Smooth muscle cell (in vitro differentiated cells): ENCODE data around the gene TTC7B. TPM values are rescaled to one million over a fixed set of nuclear protein-coding genes. Genes with fewer than 3 reads are reported as not detected.

Source experiments
- DNase-seq: peaks from one replicate; lab custom pipeline; 2025; ENCODE audit not compliant: unreplicated experiment; lab: John Stamatoyannopoulos, UW
- H2AFZ ChIP-seq: fragments of 200-600 bp; sonication (generic); 2 replicates; pipeline ENCODE4 v1.6.0; 2016; ENCODE audit warnings: antibody characterized with exemption, low read depth, mild to moderate bottlenecking
- H3F3A ChIP-seq: fragments of 200-600 bp; sonication (generic); 2 replicates; pipeline ENCODE4 v1.6.0; 2017; ENCODE audit warnings: antibody characterized with exemption, low read depth
- H3K27ac ChIP-seq: fragments of 200-600 bp; sonication (generic); 2 replicates; pipeline ENCODE4 v1.5.1; 2016; ENCODE audit warnings: low read depth, mild to moderate bottlenecking
- H3K27me3 ChIP-seq: fragments of 200-600 bp; sonication (generic); 2 replicates; pipeline ENCODE4 v1.6.1; 2016; ENCODE audit warnings: low read depth, mild to moderate bottlenecking
- H3K36me3 ChIP-seq: fragments of 200-600 bp; sonication (generic); 2 replicates; pipeline ENCODE4 v1.5.1; 2016; ENCODE audit warnings: low read depth
- H3K4me1 ChIP-seq: fragments of 200-600 bp; sonication (generic); 2 replicates; pipeline ENCODE4 v1.5.1; 2016; ENCODE audit warnings: low read depth
- H3K4me2 ChIP-seq: fragments of 200-600 bp; sonication (generic); 2 replicates; pipeline ENCODE4 v1.6.0; 2016; ENCODE audit warnings: mild to moderate bottlenecking
- H3K4me3 ChIP-seq: fragments of 200-600 bp; sonication (generic); 2 replicates; pipeline ENCODE4 v1.5.1; 2016; ENCODE audit warnings: mild to moderate bottlenecking
- H3K79me2 ChIP-seq: fragments of 200-600 bp; sonication (generic); 2 replicates; pipeline ENCODE4 v1.6.0; 2016; ENCODE audit warnings: low read depth, mild to moderate bottlenecking
- H3K9ac ChIP-seq: fragments of 200-600 bp; sonication (generic); 2 replicates; pipeline ENCODE4 v1.6.0; 2016; ENCODE audit warnings: low read depth
- H3K9me3 ChIP-seq: fragments of 200-600 bp; sonication (generic); replicated peaks from 2 replicates; pipeline ENCODE4 v1.5.1; 2016; ENCODE audit warnings: low read depth
- H4K20me1 ChIP-seq: fragments of 200-600 bp; sonication (generic); 2 replicates; pipeline ENCODE4 v1.6.0; 2016; ENCODE audit warnings: low read depth
- WGBS: methylation state at CpG from one replicate; pipeline ENCODE4 v1.1.7; 2016; ENCODE audit warnings: low lambda C conversion rate; 5-methylcytosine and 5-hydroxymethylcytosine counted together
- polyA plus RNA-seq: library from polyadenylated mRNA; unstranded; fragments of >200 nt; fragmentation: Nextera tagmentation; extraction: Ambion mirVana; gene quantifications from 2 replicates; pipeline ENCODE4 v1.2.1, GENCODE V29; 2016
- total RNA-seq: library from RNA; depleted of rRNA; stranded (reverse); fragments of >200 nt; gene quantifications from 2 replicates; pipeline ENCODE4 v1.2.3, GENCODE V29; 2014
- TF ChIP-seq, protein P1 (sequence below): fragments of 200-600 bp; sonication (generic); IDR thresholded peaks from 2 replicates; pipeline ENCODE4 v1.5.1; 2017; ENCODE audit warnings: borderline replicate concordance, mild to moderate bottlenecking, antibody characterized with exemption; ENCODE audit not compliant: insufficient read depth, poor library complexity, severe bottlenecking

Gene TTC7B
- total and polyA plus RNA-seq, 2 experiments from 2014 or later: 22.1 to 54.1 TPM

DNA sequence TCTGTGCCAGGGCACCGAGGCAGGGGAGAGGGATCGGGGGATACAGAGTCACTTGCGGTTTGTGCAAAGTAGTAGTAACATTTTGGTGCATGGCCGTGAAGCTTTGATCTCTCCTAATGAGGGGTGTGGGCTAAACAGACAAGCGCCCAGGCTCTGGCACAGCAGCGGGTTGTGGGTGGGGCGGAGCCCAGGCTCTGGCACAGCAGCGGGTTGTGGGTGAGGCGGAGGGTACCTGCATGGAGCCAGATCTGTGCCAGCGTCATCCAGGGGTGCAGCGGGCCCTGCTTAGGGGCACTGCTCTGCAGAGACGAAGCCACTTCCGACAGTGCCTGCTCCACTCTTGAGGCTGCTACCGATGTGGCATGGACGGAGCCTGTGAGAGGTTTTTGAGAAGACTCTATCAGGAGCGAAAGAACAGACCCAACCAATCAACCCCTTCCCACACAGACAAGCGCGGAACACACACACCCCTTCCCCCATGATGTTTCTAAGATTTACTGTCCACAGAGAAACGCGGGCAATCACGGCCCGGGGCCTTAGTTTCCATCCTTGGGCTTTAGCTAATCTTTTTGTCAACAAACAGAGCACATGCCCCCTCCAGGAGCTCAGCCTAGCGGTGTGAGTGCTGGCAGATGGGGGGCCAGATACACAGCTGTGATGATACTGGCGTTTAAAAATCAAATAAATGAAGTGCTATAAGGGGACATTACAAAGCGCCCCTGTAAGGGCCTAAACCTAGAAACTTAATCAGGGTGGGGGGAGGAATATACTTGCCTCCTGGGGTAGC is 222.8 kb downstream of the TTC7B start:
- Histone ChIP-seq H3K36me3 (no peaks in the 10 kb centered on the region), H4K20me1 (no peaks in the 10 kb centered on the region), H3K4me3 (no peak overlapping the region), H3K27ac (no peak overlapping the region), H3K4me2 (peak overlapping the region; percentile 57), H2AFZ (no peak overlapping the region), H3K9ac (no peak overlapping the region), H3K4me1 (peaks cover 10% of the 10 kb centered on the region), H3F3A (no peaks in the 10 kb centered on the region), H3K9me3 (no peaks in the 10 kb centered on the region), H3K27me3 (no peaks in the 10 kb centered on the region), H3K79me2 (no peaks in the 10 kb centered on the region)
- TF ChIP-seq, protein P1, sequence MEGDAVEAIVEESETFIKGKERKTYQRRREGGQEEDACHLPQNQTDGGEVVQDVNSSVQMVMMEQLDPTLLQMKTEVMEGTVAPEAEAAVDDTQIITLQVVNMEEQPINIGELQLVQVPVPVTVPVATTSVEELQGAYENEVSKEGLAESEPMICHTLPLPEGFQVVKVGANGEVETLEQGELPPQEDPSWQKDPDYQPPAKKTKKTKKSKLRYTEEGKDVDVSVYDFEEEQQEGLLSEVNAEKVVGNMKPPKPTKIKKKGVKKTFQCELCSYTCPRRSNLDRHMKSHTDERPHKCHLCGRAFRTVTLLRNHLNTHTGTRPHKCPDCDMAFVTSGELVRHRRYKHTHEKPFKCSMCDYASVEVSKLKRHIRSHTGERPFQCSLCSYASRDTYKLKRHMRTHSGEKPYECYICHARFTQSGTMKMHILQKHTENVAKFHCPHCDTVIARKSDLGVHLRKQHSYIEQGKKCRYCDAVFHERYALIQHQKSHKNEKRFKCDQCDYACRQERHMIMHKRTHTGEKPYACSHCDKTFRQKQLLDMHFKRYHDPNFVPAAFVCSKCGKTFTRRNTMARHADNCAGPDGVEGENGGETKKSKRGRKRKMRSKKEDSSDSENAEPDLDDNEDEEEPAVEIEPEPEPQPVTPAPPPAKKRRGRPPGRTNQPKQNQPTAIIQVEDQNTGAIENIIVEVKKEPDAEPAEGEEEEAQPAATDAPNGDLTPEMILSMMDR: no peak
- no peak for DNase-seq
- WGBS: 59% methylated on average over 25 of the region's 25 CpGs

- H3K79me2 ChIP-seq: no peaks in the 10 kb centered on the region
- TF ChIP-seq, protein P1: no peak
- no peak overlapping the region for H3K4me3 ChIP-seq
- H3K27me3 ChIP-seq: no peaks in the 10 kb centered on the region
- no peaks in the 10 kb centered on the region for H3F3A ChIP-seq
- no peaks in the 10 kb centered on the region for H3K9me3 ChIP-seq
- no peak for DNase-seq
- H2AFZ ChIP-seq: no peak overlapping the region
- H4K20me1 ChIP-seq: no peaks in the 10 kb centered on the region
- H3K27ac ChIP-seq: no peak overlapping the region
- H3K4me1 ChIP-seq: peaks cover 10% of the 10 kb centered on the region
- no peak overlapping the region for H3K4me2 ChIP-seq
- 98% methylated on average over 3 of the region's 3 CpGs for WGBS
- no peaks in the 10 kb centered on the region for H3K36me3 ChIP-seq
- H3K9ac ChIP-seq: no peak overlapping the region
These were observed 223.6 kb downstream of the TTC7B start for GRCh38 chr14:90592655-90593054.

DNA sequence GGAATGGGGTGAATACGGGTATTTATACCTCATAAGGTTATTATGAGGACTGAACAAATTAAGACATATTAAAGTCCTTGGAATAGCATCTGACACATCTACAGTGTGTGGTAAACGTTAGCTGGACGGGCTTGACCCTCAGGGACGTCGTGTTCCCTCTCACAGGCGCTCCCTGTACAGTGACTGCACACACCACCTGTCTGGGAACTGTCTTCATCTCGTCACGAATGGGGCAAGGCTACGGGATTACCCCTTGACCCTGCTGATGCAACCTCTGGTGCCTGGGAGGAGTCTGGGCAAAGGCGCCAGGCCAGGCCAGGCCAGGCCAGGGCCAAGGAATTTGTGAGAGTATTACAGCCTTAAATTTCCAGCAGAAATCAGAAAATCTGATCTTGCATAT is 228.3 kb downstream of the TTC7B start:
- 97% methylated on average over 10 of the region's 10 CpGs for WGBS
- DNase-seq: no peak
- Histone ChIP-seq H3K4me1 (no peaks in the 10 kb centered on the region), H3K27me3 (no peaks in the 10 kb centered on the region), H4K20me1 (no peaks in the 10 kb centered on the region), H3K4me3 (no peak overlapping the region), H3F3A (no peaks in the 10 kb centered on the region), H3K36me3 (no peaks in the 10 kb centered on the region), H3K27ac (no peak overlapping the region), H3K79me2 (no peaks in the 10 kb centered on the region), H3K4me2 (no peak overlapping the region), H3K9me3 (no peaks in the 10 kb centered on the region), H2AFZ (no peak overlapping the region), H3K9ac (no peak overlapping the region)
- TF ChIP-seq, protein P1: no peak
